Liver (tissue), 9 donors: ENCODE data around the gene NUP155. TPM values are rescaled to one million over a fixed set of nuclear protein-coding genes. Genes with fewer than 3 reads are reported as not detected.

ENCODE experiments used
- DNase-seq: peaks from one replicate; pipeline ENCODE4 v3.0.0-alpha.2; 2017; ENCODE audit warnings: low spot score
- H3K27ac ChIP-seq, 2 donors: one replicate each; pipeline ENCODE4 v1.7.0; 2013; ENCODE audit warnings: inconsistent platforms in 2 of 2, low read length in 2 of 2, control low read depth in 1 of 2, low read depth in 1 of 2, mild to moderate bottlenecking in 1 of 2
- H3K27me3 ChIP-seq, 4 donors: one replicate each; pipeline versions ENCODE4 v1.6.1 to v1.7.0; 2013; ENCODE audit warnings: low read length in 3 of 4, inconsistent platforms in 1 of 4, mild to moderate bottlenecking in 1 of 4, moderate library complexity in 1 of 4; ENCODE audit not compliant: control insufficient read depth in 4 of 4, insufficient read depth in 4 of 4
- H3K36me3 ChIP-seq, 4 donors: one replicate each; pipeline versions ENCODE4 v1.6.1 to v1.7.0; 2013; ENCODE audit warnings: low read length in 3 of 4, mild to moderate bottlenecking in 3 of 4, low read depth in 1 of 4, moderate library complexity in 1 of 4; ENCODE audit not compliant: control insufficient read depth in 4 of 4, insufficient read depth in 3 of 4
- H3K4me1 ChIP-seq, 4 donors: one replicate each; pipeline versions ENCODE4 v1.6.1 to v1.7.0; 2013; ENCODE audit warnings: low read length in 3 of 4, mild to moderate bottlenecking in 3 of 4, moderate library complexity in 1 of 4; ENCODE audit not compliant: control insufficient read depth in 4 of 4, insufficient read depth in 4 of 4
- H3K4me3 ChIP-seq, 3 donors: one replicate each; pipeline versions ENCODE4 v1.6.1 to v1.7.0; 2013; ENCODE audit warnings: low read length in 3 of 3, control low read depth in 1 of 3, low read depth in 1 of 3, mild to moderate bottlenecking in 1 of 3
- H3K9ac ChIP-seq, 2 donors: one replicate each; pipeline ENCODE4 v1.7.0; 2013; ENCODE audit warnings: low read length in 2 of 2, mild to moderate bottlenecking in 2 of 2, moderate library complexity in 2 of 2, control low read depth in 1 of 2, low read depth in 1 of 2
- H3K9me3 ChIP-seq, 4 donors: one replicate each; pipeline versions ENCODE4 v1.6.1 to v1.7.0; 2013; ENCODE audit warnings: low read length in 3 of 4; ENCODE audit not compliant: control insufficient read depth in 4 of 4
- ATF3 ChIP-seq: IDR thresholded peaks from 2 replicates; pipeline ENCODE4 v1.6.1; 2016; ENCODE audit warnings: antibody characterized with exemption
- CTCF ChIP-seq: fragments of 150-350 bp; IDR thresholded peaks from 2 replicates; pipeline ENCODE4 v1.5.1; 2017; ENCODE audit warnings: improper control_type of control experiment, low read depth, low read length; ENCODE audit not compliant: missing input control
- EGR1 ChIP-seq, 2 donors: IDR thresholded peaks; 2 replicates each; pipeline ENCODE4 v1.6.1; 2016 to 2018; ENCODE audit warnings: antibody characterized with exemption in 2 of 2, low read depth in 2 of 2
- FOXA1 ChIP-seq: IDR thresholded peaks from 2 replicates; pipeline ENCODE4 v1.6.1; 2016; ENCODE audit warnings: antibody characterized with exemption
- FOXA2 ChIP-seq: IDR thresholded peaks from 2 replicates; pipeline ENCODE4 v1.6.1; 2016; ENCODE audit warnings: antibody characterized with exemption
- GABPA ChIP-seq, 2 donors: IDR thresholded peaks in 1 of 2; conservative IDR thresholded peaks in 1 of 2; 2 replicates each; pipeline ENCODE4 v1.6.1; 2016; ENCODE audit warnings: antibody characterized with exemption in 2 of 2, mild to moderate bottlenecking in 1 of 2, moderate library complexity in 1 of 2
- HNF4A ChIP-seq, 2 donors: conservative IDR thresholded peaks; 2 replicates each; pipeline ENCODE4 v1.6.1; 2016; ENCODE audit warnings: antibody characterized with exemption in 2 of 2, mild to moderate bottlenecking in 2 of 2
- HNF4G ChIP-seq: IDR thresholded peaks from 2 replicates; pipeline ENCODE4 v1.6.1; 2016; ENCODE audit warnings: antibody characterized with exemption
- JUND ChIP-seq, 2 donors: IDR thresholded peaks; 2 replicates each; pipeline ENCODE4 v1.6.1; 2016; ENCODE audit warnings: antibody characterized with exemption in 2 of 2
- MAX ChIP-seq: IDR thresholded peaks from 2 replicates; pipeline ENCODE4 v1.6.1; 2016; ENCODE audit warnings: antibody characterized with exemption
- NR2F2 ChIP-seq: IDR thresholded peaks from 2 replicates; pipeline ENCODE4 v1.6.1; 2016; ENCODE audit warnings: antibody characterized with exemption
- RAD21 ChIP-seq, 2 donors: IDR thresholded peaks; 2 replicates each; pipeline ENCODE4 v1.6.1; 2016; ENCODE audit warnings: antibody characterized with exemption in 2 of 2, mild to moderate bottlenecking in 2 of 2
- REST ChIP-seq: IDR thresholded peaks from 2 replicates; pipeline ENCODE4 v1.6.1; 2016; ENCODE audit warnings: antibody characterized with exemption, mild to moderate bottlenecking
- RXRA ChIP-seq, 2 donors: IDR thresholded peaks; 2 replicates each; pipeline ENCODE4 v1.6.1; 2017 to 2018; ENCODE audit warnings: antibody characterized with exemption in 2 of 2, mild to moderate bottlenecking in 1 of 2
- SP1 ChIP-seq: IDR thresholded peaks from 2 replicates; pipeline ENCODE4 v1.6.1; 2018; ENCODE audit warnings: antibody characterized with exemption, mild to moderate bottlenecking
- TAF1 ChIP-seq: conservative IDR thresholded peaks from 2 replicates; pipeline ENCODE4 v1.6.1; 2016; ENCODE audit warnings: antibody characterized with exemption, mild to moderate bottlenecking
- YY1 ChIP-seq: IDR thresholded peaks from 2 replicates; pipeline ENCODE4 v1.6.1; 2016; ENCODE audit warnings: antibody characterized with exemption, mild to moderate bottlenecking
- ZBTB33 ChIP-seq: IDR thresholded peaks from 2 replicates; pipeline ENCODE4 v1.6.1; 2016; ENCODE audit warnings: antibody characterized with exemption
- WGBS: extraction: QIAGEN DNeasy Blood & Tissue Kit; methylation state at CpG from one replicate; pipeline ENCODE4 v1.1.7; 2013; 5-methylcytosine and 5-hydroxymethylcytosine counted together
- polyA plus RNA-seq, 2 donors: library from polyadenylated mRNA; stranded (reverse) in 1 of 2; unstranded in 1 of 2; fragments of 200-250 nt in 1 of 2; fragments of >200 nt in 1 of 2; fragmentation: Nextera tagmentation in 1 of 2; extraction: Ambion mirVana in 1 of 2; gene quantifications; one replicate each; pipeline versions ENCODE4 v1.2.1 to v1.2.3, GENCODE V29; 2013 to 2015
- total RNA-seq, 2 donors: library from RNA; depleted of rRNA; stranded (reverse); fragments of >200 nt; gene quantifications; one replicate each; pipeline ENCODE4 v1.2.3, GENCODE V29; 2014
- donor health status: healthy.
- donor health status: healthy.
- donor health status: healthy.
- donor health status: healthy.
- donor health status: healthy.

Gene NUP155
- total and polyA plus RNA-seq, 4 donors = 2.9 to 29.6 (median 8.1) TPM

- Histone ChIP-seq H3K9ac (no peak overlapping the region), H3K9me3 (no peaks in the 10 kb centered on the region), H3K36me3 (peaks cover 15 to 56% (median 49%) of the 10 kb centered on the region in 4 donors), H3K4me3 (no peak overlapping the region), H3K27me3 (no peaks in the 10 kb centered on the region), H3K4me1 (no peaks in the 10 kb centered on the region), H3K27ac (no peak overlapping the region)
- TF ChIP-seq REST = no peak
- TF ChIP-seq RAD21 (IDR thresholded peaks at IDR 0.05) = no peak
- no peak for TF ChIP-seq GABPA (IDR thresholded peaks at IDR 0.05 in 1 of 2, conservative IDR thresholded peaks at IDR 0.05 in 1 of 2)
- TF ChIP-seq ZBTB33 = no peak
- TF ChIP-seq EGR1 (IDR thresholded peaks at IDR 0.05; ENCODE audit: low read depth in 2 of 2) = no peak
- TF ChIP-seq YY1 = no peak
- TF ChIP-seq JUND (IDR thresholded peaks at IDR 0.05) = no peak
- TF ChIP-seq NR2F2 = no peak
- no peak for TF ChIP-seq SP1
- TF ChIP-seq HNF4G = no peak
- no peak for TF ChIP-seq TAF1
- no peak for TF ChIP-seq FOXA1
- TF ChIP-seq FOXA2 = no peak
- TF ChIP-seq HNF4A (conservative IDR thresholded peaks at IDR 0.05) = no peak
- no peak for TF ChIP-seq CTCF
- no peak for TF ChIP-seq RXRA (IDR thresholded peaks at IDR 0.05)
- TF ChIP-seq MAX = no peak
- TF ChIP-seq ATF3 = no peak
- 91% methylated on average over 4 of the region's 4 CpGs for WGBS
- DNase-seq = no peak
Measured at GRCh38 chr5:37308793-37309192, 62.1 kb downstream of the NUP155 start.
